ENCODE data around the gene SLC37A1.

Gene SLC37A1

GRCh38 chr21:42615924-42616323 lies 102.3 kb downstream of the SLC37A1 start:
- TF ChIP-seq CTCF (IDR thresholded peaks at IDR 0.05) (no peak), ZFX (IDR thresholded peaks at IDR 0.05; ENCODE audit: borderline replicate concordance) (no peak)
- no peak overlapping the region for H3K27ac ChIP-seq

- no peak for TF ChIP-seq CTCF (IDR thresholded peaks at IDR 0.05)
- no peak for TF ChIP-seq ZFX (IDR thresholded peaks at IDR 0.05; ENCODE audit: borderline replicate concordance)
These were observed 102.8 kb downstream of the SLC37A1 start for GRCh38 chr21:42616446-42616845.

GRCh38 chr21:42616941-42617340 lies 103.3 kb downstream of the SLC37A1 start:
- H3K27ac ChIP-seq = no peak overlapping the region
- TF ChIP-seq ZFX (IDR thresholded peaks at IDR 0.05; ENCODE audit: borderline replicate concordance) (no peak), CTCF (IDR thresholded peaks at IDR 0.05) (no peak)

More at GRCh38 chr21:42616446-42616845, 102.8 kb downstream of the SLC37A1 start:
- H3K27ac ChIP-seq = no peak overlapping the region

- no peak overlapping the region for H3K27ac ChIP-seq
- TF ChIP-seq ZFX (IDR thresholded peaks at IDR 0.05; ENCODE audit: borderline replicate concordance) (no peak), CTCF (IDR thresholded peaks at IDR 0.05) (no peak)
These were observed 103.8 kb downstream of the SLC37A1 start for GRCh38 chr21:42617486-42617885.

GRCh38 chr21:42618707-42619102 lies 105.1 kb downstream of the SLC37A1 start:
- no peak for TF ChIP-seq CTCF (IDR thresholded peaks at IDR 0.05)
- no peak for TF ChIP-seq ZFX (IDR thresholded peaks at IDR 0.05; ENCODE audit: borderline replicate concordance)
- no peak overlapping the region for H3K27ac ChIP-seq

- no peak overlapping the region for H3K27ac ChIP-seq
- TF ChIP-seq ZFX (IDR thresholded peaks at IDR 0.05; ENCODE audit: borderline replicate concordance) = no peak
- TF ChIP-seq CTCF (IDR thresholded peaks at IDR 0.05) = no peak
These were observed 105.5 kb downstream of the SLC37A1 start for GRCh38 chr21:42619166-42619565.

GRCh38 chr21:42619841-42620240 lies 106.2 kb downstream of the SLC37A1 start:
- H3K27ac ChIP-seq = no peak overlapping the region
- TF ChIP-seq ZFX (IDR thresholded peaks at IDR 0.05; ENCODE audit: borderline replicate concordance) (no peak), CTCF (IDR thresholded peaks at IDR 0.05) (no peak)

Data from 22Rv1 (cell line).